NT2/D1 (cell line): ENCODE measurements around the gene EPS15.

Source experiments
- SUZ12 ChIP-seq: IDR thresholded peaks from 2 replicates; pipeline ENCODE4 v1.6.1; 2011; ENCODE audit not compliant: insufficient read length, insufficient read depth; ENCODE audit errors: extremely low read depth
- YY1 ChIP-seq: IDR thresholded peaks from 2 replicates; pipeline ENCODE4 v1.6.1; 2011; ENCODE audit not compliant: insufficient read length, insufficient read depth

GRCh38 chr1:51559501-51559900 is 40.4 kb upstream of the EPS15 start:
- TF ChIP-seq YY1 (no peak), SUZ12 (no peak)
